Dorsolateral prefrontal cortex (tissue), 118 donors: ENCODE results near the gene ACSL6. TPM values are rescaled to one million over a fixed set of nuclear protein-coding genes. Genes with fewer than 3 reads are reported as not detected.

Experiments used
- total RNA-seq, 120 experiments: library from RNA; stranded (reverse); gene quantifications; one replicate each; pipeline versions ENCODE4 v1.2.3 to v1.2.4, GENCODE V29; 2022

Gene ACSL6
- total RNA-seq, 120 experiments from 2014 or later, result 103 to 296 (median 177) TPM

Other genes with a start within 250 kb of the ACSL6 start
- gene FNIP1, start 214.6 kb downstream of the ACSL6 start, total RNA-seq, result 10 to 100 TPM; 40.0 to 84.5 (median 54.3) TPM
- gene MEIKIN, start 66.0 kb downstream of the ACSL6 start, total RNA-seq, result 10 to 100 TPM in 1 of 120 experiments, 1 to 10 TPM in 82, under 1 TPM in 16, not detected in 21; 0.36 to 15.2 (median 2.4) TPM
- gene IL3, start 49.0 kb upstream of the ACSL6 start, total RNA-seq, result not detected
- gene CSF2, start 62.1 kb upstream of the ACSL6 start, total RNA-seq, result not detected
- 10 to 100 TPM; 11.8 to 97.5 (median 27.5) TPM for gene P4HA2, start 216.2 kb upstream of the ACSL6 start, total RNA-seq
- gene PDLIM4, start 246.0 kb upstream of the ACSL6 start, total RNA-seq, result 10 to 100 TPM in 102 of 120 experiments, 1 to 10 TPM in 18; 4.7 to 42.5 (median 14.7) TPM